ENCODE measurements around the gene MEIG1. TPM values are rescaled to one million over a fixed set of nuclear protein-coding genes. Genes with fewer than 3 reads are reported as not detected.
"Not testable (repeated sequence)": the region's sequence is repeated elsewhere in the genome, so short reads cannot be mapped to it uniquely, and the experiment has no call there.

MEIG1 gene
- total and polyA plus RNA-seq, 4 donors = 1.0 to 3.5 (median 1.4) TPM

DNA sequence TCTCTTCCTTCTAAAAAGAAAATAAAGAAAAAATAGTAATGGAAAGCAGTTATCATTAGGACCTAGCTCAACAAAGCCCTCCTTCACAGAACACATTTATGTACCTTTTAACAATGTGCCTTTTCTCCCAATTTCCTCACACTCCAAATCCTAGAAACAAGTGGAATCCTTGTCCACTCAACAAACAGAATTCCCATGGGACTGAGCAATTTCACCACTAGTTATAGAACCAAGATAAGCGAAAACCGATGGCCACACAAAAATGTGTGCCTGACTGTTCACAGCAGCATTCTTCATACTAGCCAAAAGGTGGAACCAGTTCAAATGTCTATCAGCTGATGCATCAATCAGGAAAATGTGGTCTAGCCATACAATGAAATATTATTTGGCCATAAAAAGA is 22.6 kb upstream of the MEIG1 start:
- H3K27me3 ChIP-seq (ENCODE audit: control insufficient read depth in 3 of 3, insufficient read depth in 3 of 3, low read length in 2 of 3) = no peaks in the 10 kb centered on the region
- H3K36me3 ChIP-seq (ENCODE audit: control insufficient read depth in 4 of 4, insufficient read depth in 4 of 4, low read length in 4 of 4) = peaks cover 11 to 25% (median 15%) of the 10 kb centered on the region in 4 donors
- H3K9ac ChIP-seq (ENCODE audit: insufficient read depth in 1 of 2, low read length in 2 of 2) = no peak overlapping the region
- WGBS, 2 donors = 95% methylated on average over 2 of the region's 2 CpGs
- DNase-seq (no peak), ATAC-seq (ENCODE audit: insufficient read depth, low FRiP score) (no peak)
- no peaks in the 10 kb centered on the region for H3K9me3 ChIP-seq (ENCODE audit: control insufficient read depth in 4 of 4, insufficient read depth in 3 of 4, low read length in 3 of 4)
- no peak overlapping the region for H3K27ac ChIP-seq (ENCODE audit: low read depth in 1 of 2, low read length in 1 of 2)
- TF ChIP-seq, protein P1, sequence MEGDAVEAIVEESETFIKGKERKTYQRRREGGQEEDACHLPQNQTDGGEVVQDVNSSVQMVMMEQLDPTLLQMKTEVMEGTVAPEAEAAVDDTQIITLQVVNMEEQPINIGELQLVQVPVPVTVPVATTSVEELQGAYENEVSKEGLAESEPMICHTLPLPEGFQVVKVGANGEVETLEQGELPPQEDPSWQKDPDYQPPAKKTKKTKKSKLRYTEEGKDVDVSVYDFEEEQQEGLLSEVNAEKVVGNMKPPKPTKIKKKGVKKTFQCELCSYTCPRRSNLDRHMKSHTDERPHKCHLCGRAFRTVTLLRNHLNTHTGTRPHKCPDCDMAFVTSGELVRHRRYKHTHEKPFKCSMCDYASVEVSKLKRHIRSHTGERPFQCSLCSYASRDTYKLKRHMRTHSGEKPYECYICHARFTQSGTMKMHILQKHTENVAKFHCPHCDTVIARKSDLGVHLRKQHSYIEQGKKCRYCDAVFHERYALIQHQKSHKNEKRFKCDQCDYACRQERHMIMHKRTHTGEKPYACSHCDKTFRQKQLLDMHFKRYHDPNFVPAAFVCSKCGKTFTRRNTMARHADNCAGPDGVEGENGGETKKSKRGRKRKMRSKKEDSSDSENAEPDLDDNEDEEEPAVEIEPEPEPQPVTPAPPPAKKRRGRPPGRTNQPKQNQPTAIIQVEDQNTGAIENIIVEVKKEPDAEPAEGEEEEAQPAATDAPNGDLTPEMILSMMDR (IDR thresholded peaks at IDR 0.05; ENCODE audit: control extremely low read depth, extremely low read depth) = no peak
- no peaks in the 10 kb centered on the region for H3K4me1 ChIP-seq (ENCODE audit: control insufficient read depth in 5 of 5, insufficient read depth in 5 of 5, low read length in 5 of 5)
- no peak overlapping the region for H3K4me3 ChIP-seq

DNA sequence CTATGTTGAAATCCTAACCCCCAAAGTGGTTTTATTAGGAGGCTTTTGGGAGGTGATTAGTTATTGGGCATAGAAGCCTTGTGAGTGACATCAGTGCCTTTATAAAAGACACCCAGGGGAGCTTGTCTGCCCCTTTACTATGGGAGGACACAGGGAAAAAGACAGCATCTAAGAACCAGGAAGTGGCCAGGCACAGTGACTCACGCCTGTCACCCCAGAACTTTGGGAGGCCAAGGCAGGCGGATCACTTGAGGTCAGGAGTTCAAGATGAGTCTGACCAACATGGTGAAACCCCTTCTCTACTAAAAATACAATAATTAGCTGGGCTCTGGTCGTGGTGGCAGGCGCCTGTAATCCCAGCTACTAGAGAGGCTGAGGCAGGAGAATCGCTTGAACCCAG is 20.2 kb upstream of the MEIG1 start:
- not testable (repeated sequence) for H3K27ac ChIP-seq (ENCODE audit: low read depth in 1 of 2, low read length in 1 of 2); H3K9me3 ChIP-seq (ENCODE audit: control insufficient read depth in 4 of 4, insufficient read depth in 3 of 4, low read length in 3 of 4); H3K9ac ChIP-seq (ENCODE audit: insufficient read depth in 1 of 2, low read length in 2 of 2); DNase-seq; H3K27me3 ChIP-seq (ENCODE audit: control insufficient read depth in 3 of 3, insufficient read depth in 3 of 3, low read length in 2 of 3); H3K4me3 ChIP-seq; H3K4me1 ChIP-seq (ENCODE audit: control insufficient read depth in 5 of 5, insufficient read depth in 5 of 5, low read length in 5 of 5)
- WGBS, 2 donors = 76 to 83% methylated on average over 4 of the region's 5 CpGs
- H3K36me3 ChIP-seq (ENCODE audit: control insufficient read depth in 4 of 4, insufficient read depth in 4 of 4, low read length in 4 of 4) = peaks cover 7 to 19% (median 8%) of the 10 kb centered on the region in 4 donors
- ATAC-seq (ENCODE audit: insufficient read depth, low FRiP score) = peak; percentile 45

DNA sequence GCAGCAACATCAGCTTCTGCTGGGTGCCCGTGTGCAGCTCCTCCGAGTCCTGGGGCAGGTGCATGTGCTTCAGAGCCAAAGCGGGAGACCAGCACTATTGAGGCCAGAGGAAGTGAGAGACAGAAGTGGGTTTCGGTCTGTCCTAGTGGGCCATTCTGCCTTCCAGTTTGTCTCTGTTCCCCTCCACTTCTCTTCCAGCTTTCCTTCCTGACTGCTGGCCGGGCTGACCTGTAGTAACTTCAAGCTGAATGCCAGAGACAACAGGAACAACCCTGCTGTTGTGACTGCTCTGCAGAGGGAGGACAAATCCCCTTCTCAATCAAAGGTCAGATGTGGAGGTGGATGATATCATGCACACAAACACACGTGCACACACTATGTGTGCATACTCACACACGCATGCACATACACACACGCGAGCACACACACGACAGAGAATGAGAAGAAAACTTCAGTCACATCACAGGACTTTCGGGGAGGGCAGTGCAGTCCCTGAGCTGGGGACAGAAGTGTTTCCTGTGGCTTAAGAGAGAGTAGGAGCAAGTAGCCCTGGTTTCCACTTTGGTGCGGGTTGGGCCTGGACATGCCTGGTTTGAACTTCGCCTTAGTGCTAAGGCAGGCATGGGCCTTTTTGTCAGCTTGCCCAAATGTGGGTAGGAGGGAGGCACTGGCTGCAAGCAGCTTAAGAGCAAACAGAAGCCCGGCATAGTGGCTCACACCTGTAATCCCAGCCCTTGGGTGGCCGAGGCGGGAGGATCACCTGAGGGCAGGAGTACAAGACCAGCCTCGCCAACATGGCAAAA is 16.8 kb upstream of the MEIG1 start:
- not testable (repeated sequence) for H3K9me3 ChIP-seq (ENCODE audit: control insufficient read depth in 4 of 4, insufficient read depth in 3 of 4, low read length in 3 of 4); H3K27ac ChIP-seq (ENCODE audit: low read depth in 1 of 2, low read length in 1 of 2); DNase-seq; H3K4me1 ChIP-seq (ENCODE audit: control insufficient read depth in 5 of 5, insufficient read depth in 5 of 5, low read length in 5 of 5); H3K9ac ChIP-seq (ENCODE audit: insufficient read depth in 1 of 2, low read length in 2 of 2); H3K27me3 ChIP-seq (ENCODE audit: control insufficient read depth in 3 of 3, insufficient read depth in 3 of 3, low read length in 2 of 3); H3K4me3 ChIP-seq; ATAC-seq (ENCODE audit: insufficient read depth, low FRiP score)
- 94 to 95% methylated on average over 17 of the region's 17 CpGs for WGBS, 2 donors
- H3K36me3 ChIP-seq (ENCODE audit: control insufficient read depth in 4 of 4, insufficient read depth in 4 of 4, low read length in 4 of 4) = peaks cover 6 to 24% (median 18%) of the 10 kb centered on the region in 4 donors

DNA sequence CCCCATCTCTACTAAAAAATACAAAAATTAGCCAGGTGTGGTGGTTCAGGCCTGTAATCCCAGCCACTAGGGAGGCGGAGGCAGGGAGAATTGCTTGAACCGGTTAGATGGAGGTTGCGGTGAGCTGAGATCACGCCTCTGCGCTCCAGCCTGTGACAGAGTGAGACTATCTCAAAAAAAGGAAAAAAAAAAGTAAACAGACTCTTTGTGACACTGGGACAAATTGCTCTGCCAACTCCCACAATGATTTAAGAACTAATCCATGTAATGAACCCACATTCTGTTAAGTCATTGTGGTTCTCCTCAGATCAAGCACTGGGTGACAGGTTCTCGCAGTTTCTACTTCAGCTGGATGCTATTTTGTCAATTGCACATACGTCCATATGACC is 16.2 kb upstream of the MEIG1 start:
- not testable (repeated sequence) for ATAC-seq (ENCODE audit: insufficient read depth, low FRiP score); H3K27ac ChIP-seq (ENCODE audit: low read depth in 1 of 2, low read length in 1 of 2); H3K9me3 ChIP-seq (ENCODE audit: control insufficient read depth in 4 of 4, insufficient read depth in 3 of 4, low read length in 3 of 4); H3K4me1 ChIP-seq (ENCODE audit: control insufficient read depth in 5 of 5, insufficient read depth in 5 of 5, low read length in 5 of 5); DNase-seq; H3K4me3 ChIP-seq; H3K27me3 ChIP-seq (ENCODE audit: control insufficient read depth in 3 of 3, insufficient read depth in 3 of 3, low read length in 2 of 3); H3K9ac ChIP-seq (ENCODE audit: insufficient read depth in 1 of 2, low read length in 2 of 2)
- H3K36me3 ChIP-seq (ENCODE audit: control insufficient read depth in 4 of 4, insufficient read depth in 4 of 4, low read length in 4 of 4) = peaks cover 10 to 26% (median 19%) of the 10 kb centered on the region in 4 donors
- 83 to 91% methylated on average over 7 of the region's 7 CpGs for WGBS, 2 donors

DNA sequence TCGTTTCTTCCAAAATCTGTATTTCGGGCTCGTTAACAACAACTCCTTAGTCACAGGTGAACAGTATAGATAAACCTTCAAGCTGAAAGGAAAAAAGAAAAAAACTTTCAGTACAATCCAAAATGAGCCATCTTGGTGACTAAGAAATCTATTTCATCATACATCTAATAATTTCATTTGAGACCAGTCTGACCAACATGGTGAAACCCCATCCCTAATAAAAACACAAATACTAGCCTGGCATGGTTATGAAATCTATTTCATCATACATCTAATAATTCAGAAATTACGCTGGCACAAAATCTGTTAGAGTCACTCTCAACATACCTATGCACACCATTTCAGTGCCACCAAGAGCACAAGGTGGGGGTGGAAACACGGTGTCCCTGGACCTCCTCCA is 14.1 kb upstream of the MEIG1 start:
- Histone ChIP-seq H3K27me3 (ENCODE audit: control insufficient read depth in 3 of 3, insufficient read depth in 3 of 3, low read length in 2 of 3) (no peaks in the 10 kb centered on the region), H3K9ac (ENCODE audit: insufficient read depth in 1 of 2, low read length in 2 of 2) (no peak overlapping the region), H3K27ac (ENCODE audit: low read depth in 1 of 2, low read length in 1 of 2) (no peak overlapping the region), H3K9me3 (ENCODE audit: control insufficient read depth in 4 of 4, insufficient read depth in 3 of 4, low read length in 3 of 4) (no peaks in the 10 kb centered on the region), H3K36me3 (ENCODE audit: control insufficient read depth in 4 of 4, insufficient read depth in 4 of 4, low read length in 4 of 4) (peaks cover 10 to 25% (median 19%) of the 10 kb centered on the region in 4 donors), H3K4me3 (no peak overlapping the region), H3K4me1 (ENCODE audit: control insufficient read depth in 5 of 5, insufficient read depth in 5 of 5, low read length in 5 of 5) (no peaks in the 10 kb centered on the region)
- DNase-seq = no peak
- TF ChIP-seq, protein P1 (IDR thresholded peaks at IDR 0.05; ENCODE audit: control extremely low read depth, extremely low read depth) = no peak
- no peak for ATAC-seq (ENCODE audit: insufficient read depth, low FRiP score)
- WGBS, 2 donors = 87 to 93% methylated on average over 5 of the region's 5 CpGs

Data from lung (tissue), 12 donors.